Left lung (tissue), 10 donors: ENCODE data around the gene CNTNAP4. TPM values are rescaled to one million over a fixed set of nuclear protein-coding genes. Genes with fewer than 3 reads are reported as not detected.
A peak's percentile ranks its signal among the peaks of the same experiment; 100 is the strongest.

Experiments used
- ATAC-seq: fragments of 200-7000 bp; cut with Tn5 transposase; one replicate; pipeline ENCODE4 v1.9.1; 2020; ENCODE audit warnings: moderate library complexity
- DNase-seq, 4 donors: peaks; one replicate each; pipeline ENCODE4 v3.0.0-alpha.2; 2013 to 2020
- H3K27ac ChIP-seq, 2 donors: fragments of 200-600 bp; sonication (generic) in 1 of 2; one replicate each; pipeline versions ENCODE4 v1.5.0 to v1.8.0; 2020 to 2021
- H3K27me3 ChIP-seq, 2 donors: fragments of 200-600 bp; sonication (generic) in 1 of 2; one replicate each; pipeline versions ENCODE4 v1.5.0 to v1.8.0; 2020 to 2021
- H3K36me3 ChIP-seq, 2 donors: fragments of 200-600 bp; sonication (generic) in 1 of 2; one replicate each; pipeline versions ENCODE4 v1.5.0 to v1.8.0; 2020 to 2021
- H3K4me1 ChIP-seq, 2 donors: fragments of 200-600 bp; one replicate each; pipeline ENCODE4 v1.8.0; 2021
- H3K4me3 ChIP-seq, 2 donors: fragments of 200-600 bp; sonication (generic) in 1 of 2; one replicate each; pipeline versions ENCODE4 v1.5.0 to v1.8.0; 2020 to 2021; ENCODE audit warnings: mild to moderate bottlenecking in 1 of 2
- H3K9me3 ChIP-seq, 2 donors: fragments of 200-600 bp; sonication (generic) in 1 of 2; one replicate each; pipeline versions ENCODE4 v1.5.0 to v1.8.0; 2020 to 2021
- CTCF ChIP-seq, 2 donors: fragments of 200-600 bp; sonication (generic) in 1 of 2; IDR thresholded peaks; one replicate each; pipeline versions ENCODE4 v1.5.0 to v1.8.0; 2021; ENCODE audit warnings: antibody characterized with exemption in 2 of 2
- intact Hi-C, 2 donors: fragments of 100-400 bp; cut with DNase I; formaldehyde crosslinking; loops; one replicate each; pipeline versions ENCODE4 v1.11.2 to v1.14.2; 2022
- polyA plus RNA-seq, 6 donors: library from polyadenylated mRNA; unstranded; fragments of 120-200 nt; gene quantifications; one replicate each; pipeline ENCODE4 v1.2.1, GENCODE V29; 2013; ENCODE audit not compliant: insufficient read length in 6 of 6
- total RNA-seq, 2 donors: library from RNA; stranded (reverse); fragmentation: NEBNext Ultra II Directional; extraction: Animal tissue kit (Norgen Biotek cat#: 25700); gene quantifications; one replicate each; pipeline ENCODE4 v1.2.1, GENCODE V29; 2021
- donor health status: DM: no; HTN: yes; CAD: no.
- donor health status: DM: no; HTN: no; CAD: no.

The CNTNAP4 gene
- total and polyA plus RNA-seq, 8 donors: 0.11 to 0.76 (median 0.37) TPM; not detected in 2

GRCh38 chr16:76409706-76410105, 132.5 kb downstream of the CNTNAP4 start:
- intact Hi-C loops: no loop called here
- ATAC-seq: no peak

GRCh38 chr16:76421571-76421970, 144.4 kb downstream of the CNTNAP4 start:
- ATAC-seq (no peak), DNase-seq (no peak)
- no peaks in the 10 kb centered on the region for H3K36me3 ChIP-seq
- H3K4me1 ChIP-seq: no peaks in the 10 kb centered on the region
- H3K4me3 ChIP-seq: no peak overlapping the region
- H3K27me3 ChIP-seq: no peaks in the 10 kb centered on the region
- no peaks in the 10 kb centered on the region for H3K9me3 ChIP-seq
- intact Hi-C loops: no loop called here
- H3K27ac ChIP-seq: no peak overlapping the region
- TF ChIP-seq CTCF (IDR thresholded peaks at IDR 0.05): no peak

More at GRCh38 chr16:76409706-76410105, 132.5 kb downstream of the CNTNAP4 start:
- DNase-seq: peak in 2 of 4 donors; percentile 65 to 74
- Histone ChIP-seq H3K4me1 (no peaks in the 10 kb centered on the region), H3K27ac (no peak overlapping the region), H3K9me3 (peaks cover 0 to 4% of the 10 kb centered on the region in 2 donors), H3K27me3 (no peaks in the 10 kb centered on the region), H3K36me3 (no peaks in the 10 kb centered on the region), H3K4me3 (no peak overlapping the region)
- TF ChIP-seq CTCF (IDR thresholded peaks at IDR 0.05): no peak

- ATAC-seq (no peak), DNase-seq (no peak)
- intact Hi-C loops: no loop called here
- H3K27me3 ChIP-seq: no peaks in the 10 kb centered on the region
- no peaks in the 10 kb centered on the region for H3K4me1 ChIP-seq
- no peak overlapping the region for H3K4me3 ChIP-seq
- no peaks in the 10 kb centered on the region for H3K36me3 ChIP-seq
- no peak overlapping the region for H3K27ac ChIP-seq
- no peak for TF ChIP-seq CTCF (IDR thresholded peaks at IDR 0.05)
- H3K9me3 ChIP-seq: no peaks in the 10 kb centered on the region
Observed at GRCh38 chr16:76428858-76429257, 151.7 kb downstream of the CNTNAP4 start.

GRCh38 chr16:76441391-76441790, 164.2 kb downstream of the CNTNAP4 start:
- TF ChIP-seq CTCF (IDR thresholded peaks at IDR 0.05): no peak
- Histone ChIP-seq H3K27ac (no peak overlapping the region), H3K27me3 (no peaks in the 10 kb centered on the region), H3K9me3 (no peaks in the 10 kb centered on the region), H3K36me3 (no peaks in the 10 kb centered on the region), H3K4me1 (no peaks in the 10 kb centered on the region), H3K4me3 (no peak overlapping the region)
- intact Hi-C loops: no loop called here
- no peak for ATAC-seq
- no peak for DNase-seq

GRCh38 chr16:76441876-76442275, 164.7 kb downstream of the CNTNAP4 start:
- H3K27me3 ChIP-seq: no peaks in the 10 kb centered on the region
- no peaks in the 10 kb centered on the region for H3K4me1 ChIP-seq
- intact Hi-C loops: no loop called here
- TF ChIP-seq CTCF (IDR thresholded peaks at IDR 0.05): no peak
- no peak overlapping the region for H3K4me3 ChIP-seq
- no peak overlapping the region for H3K27ac ChIP-seq
- no peaks in the 10 kb centered on the region for H3K9me3 ChIP-seq
- DNase-seq: no peak
- ATAC-seq: no peak
- no peaks in the 10 kb centered on the region for H3K36me3 ChIP-seq
